ENCODE data around the gene CUL1.
A peak's percentile ranks its signal among the peaks of the same experiment; 100 is the strongest.

The CUL1 gene

DNA sequence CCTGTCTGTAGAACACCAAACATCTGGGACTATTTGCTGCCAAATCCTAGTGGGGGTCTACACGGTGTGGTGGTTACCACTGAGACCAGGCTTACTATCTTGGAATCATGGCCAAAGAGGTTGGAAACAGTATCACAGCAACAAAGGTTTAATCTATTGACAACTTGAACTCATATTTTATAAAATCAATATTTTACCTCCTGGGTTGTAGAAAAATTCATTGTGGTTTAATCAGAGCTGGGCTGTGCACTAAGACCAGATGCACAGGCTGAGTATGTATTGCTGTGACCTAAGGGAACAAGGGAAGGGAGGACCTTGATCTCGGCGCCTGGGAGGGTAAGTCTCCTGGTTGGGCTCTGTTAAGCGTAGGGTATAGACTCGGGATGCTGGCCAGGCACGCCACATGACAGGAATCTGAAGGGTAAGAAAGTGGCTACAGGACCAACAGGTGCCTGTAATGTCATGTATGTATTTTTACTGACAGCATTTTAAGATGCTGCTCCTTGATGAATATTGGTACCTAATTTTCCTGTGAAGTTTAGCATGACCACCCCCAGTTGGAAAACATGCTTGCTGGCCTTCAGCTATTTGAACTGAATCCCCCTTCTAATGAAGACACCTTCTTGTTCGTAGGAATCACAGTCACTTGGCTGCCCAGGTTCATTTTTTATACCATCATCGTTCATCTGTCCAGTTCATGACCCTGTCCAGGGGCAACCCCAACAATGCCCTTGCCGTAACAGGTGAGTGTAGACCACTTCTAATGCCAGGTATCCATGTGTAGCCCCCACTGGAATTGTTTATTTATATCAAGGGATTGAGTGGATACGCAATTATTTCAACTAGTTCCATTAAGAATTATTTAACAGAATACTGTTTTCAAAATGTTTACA lies 105.9 kb downstream of the CUL1 start:
- no peak for DNase-seq

DNA sequence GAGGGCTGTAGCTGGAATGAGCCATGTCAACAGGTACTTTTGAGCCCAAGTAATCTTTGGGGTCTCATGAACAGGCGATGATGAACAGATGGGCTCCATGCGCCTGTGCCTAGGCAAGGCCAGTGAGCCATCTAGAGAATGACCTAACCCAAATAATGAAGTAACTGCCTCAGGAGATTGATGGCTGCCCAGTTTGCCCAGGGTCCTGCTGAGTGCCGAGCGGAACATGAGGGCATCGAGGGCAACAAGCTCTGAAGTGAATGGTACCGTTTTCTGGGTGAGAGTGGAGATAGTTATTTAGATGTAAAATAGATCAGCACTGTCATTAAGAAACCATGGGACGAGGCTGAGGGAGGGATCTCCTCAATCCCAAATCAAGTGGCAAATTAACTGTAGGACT lies 107.5 kb downstream of the CUL1 start:
- DNase-seq: no peak

DNA sequence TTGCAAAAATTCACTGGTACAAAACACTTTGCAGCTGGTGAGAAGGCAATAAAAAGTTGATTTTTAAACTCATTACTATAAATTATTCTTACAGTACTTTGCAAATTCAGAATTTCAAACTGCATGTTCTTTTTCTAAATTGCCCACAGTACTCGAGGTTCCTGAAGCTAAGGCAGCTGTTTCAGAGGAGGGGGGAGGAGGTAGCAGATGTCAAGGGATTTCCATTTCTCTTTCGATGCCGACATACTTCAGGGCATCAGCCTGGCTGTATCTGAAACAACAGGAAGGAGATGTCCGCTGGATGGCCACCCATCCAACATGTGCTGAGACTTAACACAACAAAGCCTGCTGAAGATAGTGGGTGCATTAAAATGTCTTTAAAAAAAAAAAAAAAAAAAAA lies 108.7 kb downstream of the CUL1 start:
- peak in 1 of 51 donors; percentile 4 for DNase-seq

DNA sequence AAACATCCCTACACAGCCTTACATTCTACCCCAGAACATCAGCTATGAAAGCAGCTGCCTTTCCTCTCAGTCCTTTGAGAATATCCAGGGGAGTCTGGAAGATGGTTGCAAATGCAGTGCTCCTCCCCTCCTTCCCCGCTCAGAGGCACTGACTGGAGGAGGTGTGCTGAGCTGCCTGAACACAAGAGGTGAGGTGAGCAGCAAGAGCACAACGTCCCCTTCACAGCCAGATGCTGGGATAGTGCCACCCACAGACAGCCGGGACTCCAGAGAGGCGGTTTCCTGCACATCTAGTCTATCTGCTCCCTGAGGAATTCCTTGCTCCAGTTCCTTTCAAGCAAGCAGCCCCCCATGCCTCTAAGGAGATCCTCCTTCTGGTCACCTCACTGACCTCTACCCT lies 111.2 kb downstream of the CUL1 start:
- DNase-seq: peak in 3 of 51 donors; percentile 6 to 40 (median 39)

DNA sequence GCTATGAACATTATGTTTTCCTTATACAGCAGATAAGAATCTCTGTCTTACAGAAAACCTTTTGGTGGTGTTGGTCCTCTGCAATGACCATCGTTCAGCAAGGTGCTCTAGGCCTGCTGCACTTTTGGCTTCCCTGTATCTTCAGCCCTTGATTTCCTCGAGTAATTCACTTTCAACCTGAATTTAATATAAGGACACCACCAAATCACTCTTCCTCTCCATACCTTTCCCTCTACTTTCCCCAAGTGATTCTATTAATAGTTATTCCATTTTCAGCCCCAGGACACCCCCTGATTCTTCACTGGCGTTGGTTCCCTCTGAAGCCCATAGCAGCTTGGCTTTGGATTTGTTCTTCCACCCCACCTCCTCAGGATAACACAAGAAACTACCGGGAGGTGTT lies 113.2 kb downstream of the CUL1 start:
- DNase-seq: no peak

DNA sequence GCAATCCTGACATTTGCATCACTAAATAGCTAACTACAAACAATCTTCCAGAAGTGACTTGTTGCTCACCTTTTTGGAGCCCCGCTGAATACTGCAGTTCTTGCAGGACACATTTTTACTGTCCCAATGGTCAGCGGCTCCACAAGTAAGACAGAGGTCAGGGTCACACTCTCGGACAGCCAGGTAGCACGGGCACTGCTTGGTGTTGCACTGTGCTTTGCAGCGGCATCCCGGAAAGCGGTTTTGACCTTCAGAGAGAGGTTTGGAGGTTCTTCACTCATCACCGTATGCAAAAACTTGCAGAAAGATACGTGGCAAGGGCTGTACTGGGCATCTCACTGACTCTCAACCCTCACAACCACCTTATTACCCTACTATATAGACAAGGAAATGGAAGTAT lies 115.2 kb downstream of the CUL1 start:
- DNase-seq: no peak

DNA sequence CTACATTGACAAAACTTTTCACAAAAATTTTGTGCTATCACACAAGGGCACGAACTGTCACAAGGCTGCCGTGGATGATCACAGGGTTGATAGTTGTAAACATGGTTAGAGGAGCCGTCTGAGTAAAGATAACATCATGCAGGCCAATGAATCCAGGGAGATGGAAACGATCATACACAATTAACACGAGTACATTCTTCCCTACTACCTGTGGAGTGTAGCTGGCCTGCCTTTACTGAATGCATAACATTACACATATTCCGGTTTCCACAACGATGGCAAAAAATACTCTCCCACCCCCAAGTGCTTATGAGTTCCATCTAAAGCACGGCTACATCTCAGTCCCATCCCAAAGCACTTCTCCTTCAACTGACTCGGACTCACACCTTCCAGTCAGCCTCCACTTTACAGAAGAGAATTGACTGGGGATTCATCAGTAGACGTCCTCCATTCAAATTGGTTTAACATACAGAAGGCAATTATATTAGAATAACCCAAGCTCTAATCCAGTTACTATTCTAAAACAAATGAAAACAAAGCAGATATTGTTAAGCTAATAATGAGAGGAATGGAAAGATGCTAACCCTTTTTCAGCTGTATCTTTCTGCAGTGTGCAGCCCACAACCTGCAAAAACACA lies 116.3 kb downstream of the CUL1 start:
- no peak for DNase-seq

DNA sequence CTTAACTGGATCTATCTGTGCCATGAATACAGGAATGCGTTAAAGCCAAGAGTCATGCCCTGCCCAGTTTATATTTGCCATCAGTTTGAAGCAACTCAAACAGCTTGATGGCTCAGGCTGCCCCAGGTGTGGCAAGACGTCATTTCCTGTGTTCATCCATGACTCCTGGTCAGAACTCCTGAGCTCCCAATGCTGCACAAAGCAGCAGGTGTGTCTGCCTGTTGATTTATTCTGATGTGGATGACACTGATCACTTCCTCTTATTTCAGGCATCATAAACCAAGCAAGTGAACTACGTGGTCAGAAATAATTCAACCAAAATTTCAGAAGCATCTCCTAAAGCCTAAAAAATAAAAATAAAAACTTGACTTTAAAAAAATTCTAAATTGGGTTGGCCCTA lies 116.9 kb downstream of the CUL1 start:
- DNase-seq: no peak

DNA sequence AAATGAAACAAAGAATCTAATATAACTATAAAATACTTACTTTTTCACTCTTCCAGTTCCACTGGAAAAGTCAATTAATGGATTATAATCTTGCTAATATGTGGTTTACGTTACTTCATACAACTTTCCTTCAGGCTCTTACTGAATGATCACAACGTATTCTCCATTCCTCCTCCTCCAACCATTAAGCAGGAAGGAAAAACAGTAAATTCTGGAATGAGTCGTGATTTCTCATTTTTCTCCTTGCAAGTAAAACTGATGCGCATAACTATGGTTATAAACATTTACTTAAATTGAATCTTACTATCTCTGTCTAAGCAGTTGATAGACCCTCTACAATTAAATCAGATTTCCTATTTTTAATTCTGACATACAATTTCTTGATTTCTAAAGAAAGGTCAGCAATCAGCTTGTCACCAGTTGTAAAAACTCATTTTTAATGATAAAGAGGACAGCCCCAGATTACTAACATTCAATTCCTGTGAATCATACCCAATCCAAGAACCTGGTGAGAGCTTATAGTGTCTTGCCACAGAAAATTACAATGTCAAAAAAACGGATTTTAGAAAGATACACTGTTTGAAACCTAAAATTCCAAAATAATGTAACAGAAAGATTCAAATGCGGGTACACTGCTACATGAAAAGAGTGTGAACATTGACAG lies 121.1 kb downstream of the CUL1 start:
- no peak for DNase-seq

DNA sequence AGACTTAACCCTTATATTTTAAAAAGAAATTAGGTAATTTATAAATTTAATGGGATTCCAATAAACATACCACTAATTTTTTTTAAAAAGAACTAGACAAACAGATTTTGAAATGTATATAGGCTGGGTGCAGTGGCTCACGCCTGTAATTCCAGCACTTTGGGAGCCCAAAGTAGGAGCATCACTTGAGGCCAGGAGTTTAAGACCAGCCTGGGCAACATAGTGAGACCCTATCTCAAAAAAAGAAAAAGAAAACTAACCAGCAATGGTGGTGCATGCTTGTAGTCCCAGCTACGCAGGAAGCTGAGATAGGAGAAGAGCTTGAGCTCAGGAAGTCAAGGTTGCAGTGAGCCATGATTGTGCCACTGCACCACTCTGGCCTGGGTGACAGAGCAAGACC lies 122.7 kb downstream of the CUL1 start:
- no peak for DNase-seq

DNA sequence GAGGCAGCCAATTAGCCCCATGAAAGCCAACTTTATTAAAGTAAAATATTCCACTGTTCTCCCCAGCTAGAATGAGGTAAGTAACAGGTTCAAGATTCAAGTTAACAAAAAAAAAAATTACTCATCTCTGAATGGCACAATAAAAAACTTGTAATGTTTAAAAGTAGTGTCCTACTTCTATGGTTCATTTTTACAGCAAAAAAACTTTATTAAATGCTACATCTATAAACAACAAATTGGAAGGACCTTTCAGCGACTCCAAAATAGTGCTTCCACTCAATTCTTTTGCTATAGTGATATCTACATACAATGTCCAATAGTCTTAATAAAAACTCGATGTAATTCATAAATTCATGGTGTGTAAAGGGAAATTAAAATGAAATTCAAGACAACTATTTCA lies 126.2 kb downstream of the CUL1 start:
- DNase-seq: no peak

DNA sequence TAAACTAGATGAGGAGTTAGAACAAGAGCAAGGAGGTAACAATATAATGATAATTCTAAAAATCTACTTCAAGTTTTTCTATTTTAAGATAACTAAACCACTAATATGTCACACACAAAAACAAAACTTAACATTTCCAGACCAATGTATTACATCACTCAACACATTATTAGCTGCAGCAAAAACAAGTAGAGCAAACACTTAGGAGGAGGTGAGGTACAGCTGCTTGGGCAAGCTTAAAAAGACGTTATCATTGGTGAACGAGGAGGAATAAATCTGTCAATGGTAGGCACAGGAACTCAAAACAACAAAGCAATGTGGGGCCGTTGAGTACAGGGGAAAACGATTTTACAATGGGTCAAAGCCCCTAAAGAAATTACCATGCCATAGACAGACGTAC lies 126.6 kb downstream of the CUL1 start:
- no peak for DNase-seq

DNA sequence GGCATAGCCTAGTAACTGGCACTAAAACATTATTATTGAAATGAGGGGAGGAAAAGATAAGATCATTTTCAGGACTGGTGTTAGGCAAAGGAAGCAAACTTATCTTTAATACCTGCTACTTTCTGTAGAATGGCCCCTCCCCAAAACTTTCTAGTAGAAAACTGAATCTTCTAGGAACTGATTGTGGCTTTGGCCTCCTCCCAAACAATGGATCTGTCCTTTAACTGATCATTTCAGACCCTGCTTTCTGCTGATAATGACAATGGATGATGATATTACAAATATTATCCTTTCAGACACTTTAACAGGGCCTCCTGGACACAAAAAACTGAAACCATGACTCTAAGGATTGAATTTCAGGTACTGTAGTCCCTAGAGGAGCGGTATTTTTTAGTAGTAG lies 130.3 kb downstream of the CUL1 start:
- no peak for DNase-seq

DNA sequence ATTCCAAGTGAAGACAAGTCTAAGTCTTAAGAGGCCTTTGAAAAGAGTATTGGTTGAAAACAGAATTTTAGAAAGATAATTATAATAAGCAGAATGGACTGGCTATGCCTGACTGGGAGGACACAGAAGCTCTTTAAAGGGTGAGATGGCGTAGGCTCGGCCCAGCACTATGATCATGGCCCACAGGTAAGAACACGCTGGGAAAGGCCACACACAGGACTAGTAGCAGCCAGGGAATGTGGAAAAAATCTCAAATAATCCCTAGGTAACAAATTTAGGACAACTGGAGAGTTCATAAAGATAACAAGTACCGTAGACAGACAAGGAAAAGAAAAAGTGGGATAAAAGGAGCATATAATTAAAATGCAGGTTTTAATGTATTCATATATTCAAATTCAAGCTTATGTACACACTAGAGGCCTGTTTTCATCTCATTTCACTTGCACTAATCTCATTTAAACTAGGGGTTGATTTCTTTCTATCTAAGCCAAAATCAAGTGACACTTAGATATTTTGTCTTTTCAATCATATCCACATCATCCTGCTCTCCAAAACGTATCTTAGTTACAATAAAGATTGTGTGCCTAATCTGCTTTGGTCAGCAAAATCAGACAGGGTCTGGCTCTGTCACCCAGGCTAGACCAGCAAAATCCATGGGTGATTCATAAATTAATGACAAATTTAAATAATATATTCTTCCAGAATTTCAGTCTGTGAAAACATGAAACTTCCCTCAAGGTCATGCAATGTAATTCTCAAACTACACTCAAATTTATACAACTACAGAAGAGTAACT lies 132.4 kb downstream of the CUL1 start:
- no peak for DNase-seq

DNA sequence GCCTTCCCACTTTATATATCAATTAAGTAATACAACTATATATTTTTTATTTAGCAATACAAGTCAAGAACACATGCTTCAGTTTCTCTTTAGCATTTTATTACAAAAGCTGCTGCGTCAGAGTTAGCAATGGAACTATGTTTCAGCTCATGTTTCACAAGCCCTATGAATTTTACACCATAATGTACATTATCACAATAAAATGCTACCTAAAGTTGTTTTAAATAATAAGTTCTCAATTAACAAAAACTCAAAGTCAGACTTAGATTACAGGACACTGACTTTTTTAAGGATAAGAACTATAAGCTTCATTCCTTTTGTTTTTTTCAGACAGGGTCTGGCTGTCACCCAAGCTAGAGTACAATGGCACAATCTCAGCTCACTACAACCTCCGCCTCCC lies 133.1 kb downstream of the CUL1 start:
- DNase-seq: no peak

DNA sequence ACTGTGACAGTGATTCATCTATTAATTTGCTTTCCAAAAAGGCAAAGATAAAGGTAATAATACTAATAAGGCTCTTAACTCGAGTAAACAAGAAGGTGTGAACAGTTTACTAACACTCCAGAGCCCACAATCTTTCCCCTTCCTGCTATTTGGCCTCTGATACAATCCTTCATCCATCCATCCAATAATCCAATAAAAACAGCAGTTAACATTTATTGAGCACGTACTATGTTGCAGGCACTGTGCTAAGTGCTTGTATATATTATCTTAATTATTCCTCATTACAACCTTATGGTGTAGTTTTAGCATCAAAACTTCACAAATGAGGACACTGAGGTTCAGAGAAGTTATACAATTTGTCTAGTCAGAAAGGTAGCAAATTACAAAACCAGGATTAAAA lies 135.9 kb downstream of the CUL1 start:
- DNase-seq: no peak

DNA sequence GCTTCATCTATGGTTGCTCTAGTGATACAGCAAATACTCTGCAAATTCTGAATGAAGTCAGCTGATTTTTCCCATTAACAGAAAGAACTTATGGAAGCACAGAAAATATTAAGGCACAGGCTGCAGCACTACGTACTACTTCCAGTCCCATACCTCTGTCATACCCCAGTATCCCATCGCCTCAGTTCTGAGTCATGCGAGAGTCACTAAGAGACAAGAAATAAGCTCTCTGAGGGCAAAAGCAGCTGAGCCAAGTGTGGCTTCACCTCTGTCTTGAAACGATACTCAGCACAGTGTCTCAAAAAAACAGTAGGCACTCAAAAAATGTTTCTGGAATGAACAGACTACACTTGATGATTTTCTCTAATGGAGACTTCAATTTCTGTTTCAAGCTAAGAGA lies 137.2 kb downstream of the CUL1 start:
- DNase-seq: no peak

DNA sequence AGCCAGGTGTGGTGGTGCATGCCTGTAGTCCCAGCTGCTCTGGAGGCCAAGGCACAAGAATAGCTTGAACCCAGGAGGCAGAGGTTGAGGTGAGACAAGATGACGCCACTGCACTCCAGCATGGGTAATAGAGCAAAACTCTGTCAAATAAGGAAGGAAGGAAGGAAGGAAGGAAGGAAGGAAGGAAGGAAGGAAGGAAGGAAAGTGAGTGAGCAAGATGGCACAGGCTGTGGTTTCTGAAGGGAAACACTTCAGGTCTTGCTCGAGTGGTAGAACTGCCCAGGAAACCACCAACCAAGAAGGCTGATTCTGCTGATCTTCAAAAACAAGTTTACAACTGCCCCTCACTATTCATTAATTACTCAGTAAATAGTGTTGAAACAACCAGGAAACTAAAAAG lies 140.2 kb downstream of the CUL1 start:
- no peak for DNase-seq

DNA sequence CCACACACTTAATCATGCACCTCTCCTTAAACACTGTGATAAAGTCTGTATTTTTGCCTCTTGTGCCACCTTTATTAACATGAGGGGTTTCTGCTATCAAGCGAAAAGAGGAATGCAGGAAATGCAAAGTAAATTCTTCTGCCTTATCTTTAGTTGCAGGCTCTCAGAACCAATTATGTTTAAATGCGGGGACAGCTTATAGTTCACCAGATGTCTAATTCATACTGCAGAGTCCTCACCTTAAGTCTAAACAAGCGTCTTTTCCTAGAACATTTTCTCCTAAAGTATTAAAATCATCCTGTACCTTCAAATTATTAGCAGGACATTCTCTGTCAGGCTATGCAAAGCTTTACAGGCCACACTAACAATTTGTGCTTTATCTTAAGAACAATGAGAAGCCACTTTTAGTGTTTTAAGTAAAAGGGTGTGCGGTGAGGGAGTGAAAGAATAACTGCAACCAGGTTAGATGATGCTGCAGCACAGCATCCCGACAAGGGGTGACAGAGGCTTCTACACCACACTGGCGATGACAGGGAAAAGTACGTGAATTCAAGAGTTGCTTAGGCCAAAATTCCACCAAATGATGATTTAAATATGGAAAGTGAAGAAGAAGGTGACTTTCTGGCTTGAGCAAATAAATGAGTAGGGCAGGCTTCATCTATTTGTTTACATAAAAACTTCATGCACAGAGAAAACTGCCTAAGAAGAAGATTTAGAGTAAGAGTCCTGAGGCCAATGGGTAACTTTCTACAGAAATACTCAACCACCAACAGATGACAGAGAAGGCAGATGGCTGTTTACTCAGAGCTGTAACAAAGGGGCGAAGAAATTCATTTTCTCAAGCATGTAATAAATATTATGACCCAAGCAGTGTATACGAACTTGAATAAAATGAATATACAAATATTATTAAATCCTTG lies 149.4 kb downstream of the CUL1 start:
- DNase-seq: no peak

DNA sequence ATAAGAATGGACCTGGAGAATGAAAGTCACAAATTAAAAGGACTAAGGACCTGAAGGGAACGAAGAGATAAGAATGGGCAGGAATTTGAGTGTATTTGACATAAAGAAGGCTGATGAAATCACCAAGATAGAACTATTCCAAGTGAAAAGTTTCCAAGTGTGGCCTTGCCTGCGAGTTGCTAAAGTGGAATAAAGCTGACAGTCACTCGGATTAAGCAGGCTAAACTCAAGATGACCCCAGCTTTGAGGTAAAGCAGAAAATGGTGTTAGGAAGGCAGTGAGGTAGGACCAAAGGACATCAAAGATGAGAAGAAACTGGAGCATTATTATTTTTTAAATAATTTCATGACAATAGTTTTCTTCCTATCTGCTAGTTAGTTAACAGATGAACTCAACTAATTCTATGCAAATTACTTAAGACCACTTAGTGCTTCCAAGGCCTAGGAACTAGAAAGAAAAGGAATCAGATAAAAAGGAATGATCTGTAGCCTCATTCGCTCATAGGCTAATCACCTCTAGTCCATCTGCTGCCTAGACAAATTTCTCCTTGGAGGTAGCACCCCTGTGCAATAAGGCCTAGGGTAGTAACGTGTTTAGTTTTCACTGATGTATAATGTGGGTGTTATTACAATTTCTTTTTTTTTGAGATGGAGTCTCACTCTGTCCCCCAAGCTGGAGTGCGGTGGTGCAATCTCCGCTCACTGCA lies 150.8 kb downstream of the CUL1 start:
- no peak for DNase-seq

All from hypothalamus (tissue), 51 donors.